Neural cell (in vitro differentiated cells): Measurements from ENCODE around the gene RTN4RL1.

Experiments used
- CTCF ChIP-seq: fragments of 450-650 bp; IDR thresholded peaks from 2 replicates; pipeline ENCODE4 v1.5.1; 2014; ENCODE audit warnings: antibody characterized with exemption, mild to moderate bottlenecking, moderate library complexity; ENCODE audit not compliant: poor library complexity, severe bottlenecking
- POLR2AphosphoS5 ChIP-seq: IDR thresholded peaks from 2 replicates; pipeline ENCODE4 v1.6.1; 2012
- TAF1 ChIP-seq: IDR thresholded peaks from 2 replicates; pipeline ENCODE4 v1.6.1; 2012; ENCODE audit warnings: low read depth

- TF ChIP-seq CTCF (no peak), POLR2AphosphoS5 (no peak), TAF1 (no peak)
Measured at GRCh38 chr17:1933875-1934715, 91.0 kb downstream of the RTN4RL1 start.
